Gastroesophageal sphincter (tissue), 4 donors: Measurements from ENCODE around the gene SENP1. TPM values are rescaled to one million over a fixed set of nuclear protein-coding genes. Genes with fewer than 3 reads are reported as not detected.

Experiments used
- ATAC-seq: fragments of 150-250 bp; one replicate; pipeline ENCODE4 v1.9.1; 2016; ENCODE audit warnings: mild to moderate bottlenecking, moderate library complexity
- H3K27ac ChIP-seq, 4 donors: fragments of 200-600 bp; sonication (generic) in 3 of 4; 1 replicate in 3 of 4; 2 replicates in 1 of 4; pipeline ENCODE4 v1.5.1; 2016 to 2019
- H3K27me3 ChIP-seq: fragments of 200-600 bp; sonication (generic); one replicate; pipeline ENCODE4 v1.5.1; 2019
- H3K36me3 ChIP-seq, 2 donors: fragments of 200-600 bp; sonication (generic); one replicate each; pipeline ENCODE4 v1.5.1; 2019; ENCODE audit warnings: control low read depth in 1 of 2
- H3K4me1 ChIP-seq, 3 donors: fragments of 200-600 bp; sonication (generic); 1 replicate in 2 of 3; 2 replicates in 1 of 3; pipeline ENCODE4 v1.5.1; 2016 to 2019; ENCODE audit warnings: control low read depth in 2 of 3
- H3K4me3 ChIP-seq, 2 donors: fragments of 200-600 bp; sonication (generic); one replicate each; pipeline ENCODE4 v1.5.1; 2019; ENCODE audit warnings: mild to moderate bottlenecking in 1 of 2, moderate library complexity in 1 of 2
- H3K9me3 ChIP-seq, 3 donors: fragments of 200-600 bp; sonication (generic); one replicate each; pipeline ENCODE4 v1.5.1; 2017 to 2019; ENCODE audit warnings: control low read depth in 2 of 3
- EP300 ChIP-seq: sonication (generic); formaldehyde crosslinking; IDR thresholded peaks from one replicate; pipeline ENCODE4 v1.6.1; 2017; ENCODE audit warnings: antibody characterized with exemption, mild to moderate bottlenecking
- POLR2A ChIP-seq, 2 donors: fragments of 450-650 bp; IDR thresholded peaks; one replicate each; pipeline ENCODE4 v1.6.1; 2017; ENCODE audit warnings: antibody characterized with exemption in 2 of 2, mild to moderate bottlenecking in 2 of 2, moderate library complexity in 1 of 2
- POLR2AphosphoS5 ChIP-seq: sonication (generic); formaldehyde crosslinking; IDR thresholded peaks from one replicate; pipeline ENCODE4 v1.6.1; 2017; ENCODE audit warnings: antibody characterized with exemption
- WGBS, 2 donors: methylation state at CpG; one replicate each; pipeline ENCODE4 v1.1.5; 2018; ENCODE audit warnings: low coverage in 1 of 2; 5-methylcytosine and 5-hydroxymethylcytosine counted together
- total RNA-seq, 4 donors: library from RNA; depleted of rRNA; stranded (reverse); fragments of >200 nt; gene quantifications; one replicate each; pipeline ENCODE4 v1.1.0, GENCODE V29; 2016
- TF ChIP-seq, protein P1 (sequence below), 4 experiments: fragments of 200-600 bp in 2 of 4; fragments of 450-650 bp in 2 of 4; sonication (generic) in 1 of 4; IDR thresholded peaks; one replicate each; pipeline ENCODE4 v1.5.1; 2017 to 2019; ENCODE audit warnings: antibody characterized with exemption in 4 of 4, mild to moderate bottlenecking in 2 of 4, moderate library complexity in 2 of 4

Gene SENP1
- total RNA-seq, 4 donors from 2014 or later, result 17.3 to 23.8 (median 20.7) TPM

DNA sequence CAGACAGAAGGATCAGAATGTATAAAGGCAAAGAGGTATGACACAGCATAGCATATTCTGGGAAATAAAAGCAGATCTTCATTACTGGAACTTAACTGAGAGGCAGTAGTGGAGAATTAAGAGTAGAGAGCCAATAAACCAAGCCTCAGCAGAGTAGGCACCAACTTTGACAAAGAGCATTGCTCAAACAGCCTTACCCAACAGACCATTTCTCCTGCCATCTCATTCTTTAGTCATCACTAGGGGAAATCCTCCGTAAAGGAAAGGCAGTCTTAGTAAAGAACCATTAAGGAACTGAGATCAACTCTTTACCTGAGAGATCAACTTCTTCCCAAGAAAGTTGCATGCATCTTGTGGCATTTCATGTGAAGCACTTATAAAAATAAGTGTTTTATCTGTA is 36.6 kb downstream of the SENP1 start:
- no peak overlapping the region for H3K27ac ChIP-seq
- ATAC-seq, result no peak
- H3K4me3 ChIP-seq, result no peak overlapping the region
- no peak for TF ChIP-seq POLR2AphosphoS5
- no peak for TF ChIP-seq POLR2A (IDR thresholded peaks at IDR 0.05)
- TF ChIP-seq, protein P1, sequence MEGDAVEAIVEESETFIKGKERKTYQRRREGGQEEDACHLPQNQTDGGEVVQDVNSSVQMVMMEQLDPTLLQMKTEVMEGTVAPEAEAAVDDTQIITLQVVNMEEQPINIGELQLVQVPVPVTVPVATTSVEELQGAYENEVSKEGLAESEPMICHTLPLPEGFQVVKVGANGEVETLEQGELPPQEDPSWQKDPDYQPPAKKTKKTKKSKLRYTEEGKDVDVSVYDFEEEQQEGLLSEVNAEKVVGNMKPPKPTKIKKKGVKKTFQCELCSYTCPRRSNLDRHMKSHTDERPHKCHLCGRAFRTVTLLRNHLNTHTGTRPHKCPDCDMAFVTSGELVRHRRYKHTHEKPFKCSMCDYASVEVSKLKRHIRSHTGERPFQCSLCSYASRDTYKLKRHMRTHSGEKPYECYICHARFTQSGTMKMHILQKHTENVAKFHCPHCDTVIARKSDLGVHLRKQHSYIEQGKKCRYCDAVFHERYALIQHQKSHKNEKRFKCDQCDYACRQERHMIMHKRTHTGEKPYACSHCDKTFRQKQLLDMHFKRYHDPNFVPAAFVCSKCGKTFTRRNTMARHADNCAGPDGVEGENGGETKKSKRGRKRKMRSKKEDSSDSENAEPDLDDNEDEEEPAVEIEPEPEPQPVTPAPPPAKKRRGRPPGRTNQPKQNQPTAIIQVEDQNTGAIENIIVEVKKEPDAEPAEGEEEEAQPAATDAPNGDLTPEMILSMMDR (IDR thresholded peaks at IDR 0.05), result no peak
- no peak for TF ChIP-seq EP300
- peaks cover 7 to 99% of the 10 kb centered on the region in 2 donors for H3K36me3 ChIP-seq
- H3K9me3 ChIP-seq, result no peaks in the 10 kb centered on the region
- H3K27me3 ChIP-seq, result no peaks in the 10 kb centered on the region
- WGBS, 2 donors, result 75 to 83% methylated on average over 1 of the region's 1 CpG
- no peaks in the 10 kb centered on the region for H3K4me1 ChIP-seq

DNA sequence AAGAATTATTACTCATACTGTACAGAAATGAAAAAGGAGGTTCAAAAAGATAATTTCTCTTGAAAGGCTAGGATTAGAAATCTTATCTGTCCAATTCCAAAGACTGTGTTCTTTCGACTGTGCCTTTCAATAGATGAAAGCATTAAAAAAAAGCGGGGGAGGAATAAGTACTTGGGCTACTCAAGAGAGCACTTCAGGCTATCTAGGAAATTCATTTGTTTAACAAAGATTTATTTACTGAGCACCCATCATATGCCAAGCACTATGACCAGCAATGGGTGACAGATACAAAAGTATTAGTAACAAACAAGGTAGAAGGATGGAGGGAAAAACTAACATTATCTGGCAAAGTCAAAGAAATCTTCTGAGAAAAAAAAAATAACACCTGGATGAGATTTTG is 37.4 kb downstream of the SENP1 start:
- Histone ChIP-seq H3K27me3 (no peaks in the 10 kb centered on the region), H3K27ac (no peak overlapping the region), H3K4me1 (no peaks in the 10 kb centered on the region), H3K4me3 (no peak overlapping the region), H3K36me3 (peaks cover 8 to 99% of the 10 kb centered on the region in 2 donors), H3K9me3 (no peaks in the 10 kb centered on the region)
- no peak for TF ChIP-seq POLR2AphosphoS5
- no peak for TF ChIP-seq POLR2A (IDR thresholded peaks at IDR 0.05)
- TF ChIP-seq EP300, result no peak
- TF ChIP-seq, protein P1 (IDR thresholded peaks at IDR 0.05), result no peak
- ATAC-seq, result no peak
- WGBS, 2 donors, result 72% methylated on average over 2 of the region's 2 CpGs; no CpG with 5 or more reads in 1 of the 2 donors

DNA sequence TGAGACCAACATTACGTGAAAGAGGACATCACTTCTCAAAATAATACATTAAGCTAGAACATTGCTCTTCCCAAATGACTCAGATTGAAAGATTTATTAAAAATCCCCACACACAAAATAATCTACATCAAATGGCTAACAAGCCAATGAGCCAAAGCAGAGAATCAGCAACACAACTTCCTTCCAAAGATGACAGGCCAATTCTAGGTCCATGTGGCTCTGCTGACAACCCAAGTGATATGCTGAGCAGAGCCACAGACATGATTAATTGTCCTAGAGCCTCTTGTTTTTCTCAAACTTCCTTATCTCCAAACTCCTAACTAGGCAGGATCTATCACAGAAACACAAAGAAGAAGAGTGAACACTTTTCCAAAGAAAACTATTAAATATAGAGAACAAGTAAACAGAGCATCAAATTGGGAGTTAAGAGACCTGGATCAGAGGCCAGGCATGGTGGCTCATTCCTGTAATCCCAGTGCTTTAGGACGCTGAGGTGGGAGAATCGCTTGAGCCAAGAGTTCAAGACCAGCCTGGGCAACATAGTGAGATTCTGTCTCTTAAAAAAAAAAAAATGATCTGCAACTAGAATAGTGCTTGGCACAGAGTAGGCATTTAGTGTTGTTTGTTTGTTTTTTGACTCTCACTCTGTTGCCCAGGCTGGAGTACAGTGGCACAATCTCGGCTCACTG is 38.5 kb downstream of the SENP1 start:
- ATAC-seq, result no peak
- 89 to 95% methylated on average over 2 to 4 of the region's 4 CpGs for WGBS, 2 donors
- Histone ChIP-seq H3K4me3 (no peak overlapping the region), H3K27ac (no peak overlapping the region), H3K36me3 (peaks cover 11 to 99% of the 10 kb centered on the region in 2 donors), H3K4me1 (no peaks in the 10 kb centered on the region), H3K9me3 (no peaks in the 10 kb centered on the region), H3K27me3 (no peaks in the 10 kb centered on the region)
- TF ChIP-seq POLR2A (IDR thresholded peaks at IDR 0.05) (no peak), POLR2AphosphoS5 (no peak), EP300 (no peak)
- TF ChIP-seq, protein P1 (IDR thresholded peaks at IDR 0.05), result no peak

DNA sequence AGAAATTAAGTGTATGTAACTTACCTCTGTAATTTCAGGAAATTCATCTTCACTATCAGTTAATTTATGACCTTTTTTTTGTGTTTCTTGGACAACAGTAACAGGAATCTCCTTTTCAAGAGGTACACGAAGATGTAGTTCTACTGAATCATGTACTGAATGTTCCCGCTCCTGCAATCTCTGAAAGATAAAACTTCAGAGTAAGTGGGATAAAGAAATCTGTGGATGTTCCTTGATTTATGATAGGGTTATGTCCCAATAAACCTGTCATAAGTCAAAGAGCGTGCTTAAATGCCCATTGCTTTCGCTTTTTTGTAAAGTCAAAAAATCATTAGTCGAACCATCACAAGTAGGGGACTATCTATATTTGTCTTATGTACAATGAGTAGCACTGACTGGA is 40.8 kb downstream of the SENP1 start:
- Histone ChIP-seq H3K27me3 (no peaks in the 10 kb centered on the region), H3K36me3 (peaks cover 11 to 99% of the 10 kb centered on the region in 2 donors), H3K4me3 (no peak overlapping the region), H3K27ac (no peak overlapping the region), H3K4me1 (no peaks in the 10 kb centered on the region), H3K9me3 (no peaks in the 10 kb centered on the region)
- no peak for ATAC-seq
- WGBS, 2 donors, result 86 to 92% methylated on average over 5 of the region's 5 CpGs
- no peak for TF ChIP-seq POLR2A (IDR thresholded peaks at IDR 0.05)
- no peak for TF ChIP-seq EP300
- no peak for TF ChIP-seq POLR2AphosphoS5
- TF ChIP-seq, protein P1 (IDR thresholded peaks at IDR 0.05), result no peak

DNA sequence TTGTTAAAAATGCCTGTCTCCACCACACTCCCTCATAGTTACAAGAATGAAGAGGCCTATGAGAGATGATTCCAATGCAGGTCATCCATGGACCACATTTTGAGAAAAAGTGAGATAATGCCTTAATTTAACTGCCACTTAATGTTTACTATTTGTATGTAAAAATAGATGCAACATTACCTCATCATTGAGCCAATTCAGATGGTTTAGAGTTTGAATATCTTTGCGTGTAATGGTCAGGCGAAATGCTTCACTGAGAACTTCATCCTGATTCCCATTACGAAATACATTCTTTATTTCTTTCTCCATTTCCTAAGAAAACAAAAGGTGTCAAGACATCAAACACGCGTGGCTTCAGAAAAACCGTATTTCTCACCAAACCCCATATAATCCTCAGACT is 42.3 kb downstream of the SENP1 start:
- H3K36me3 ChIP-seq, result peaks cover 19 to 99% of the 10 kb centered on the region in 2 donors
- 92 to 93% methylated on average over 6 of the region's 6 CpGs for WGBS, 2 donors

More for the DNA sequence above, 42.3 kb downstream of the SENP1 start:
- H3K27ac ChIP-seq, result no peak overlapping the region
- no peak for ATAC-seq
- TF ChIP-seq POLR2A (IDR thresholded peaks at IDR 0.05), result no peak
- TF ChIP-seq EP300, result no peak
- TF ChIP-seq POLR2AphosphoS5, result no peak
- TF ChIP-seq, protein P1 (IDR thresholded peaks at IDR 0.05), result no peak
- no peaks in the 10 kb centered on the region for H3K9me3 ChIP-seq
- H3K27me3 ChIP-seq, result no peaks in the 10 kb centered on the region
- H3K4me1 ChIP-seq, result no peaks in the 10 kb centered on the region
- H3K4me3 ChIP-seq, result no peak overlapping the region
